Bone marrow (tissue), 2 donors: ENCODE results near the gene SYCP3.

Source experiments
- DNase-seq, 2 donors: peaks; one replicate each; lab custom pipeline; 2025; lab: John Stamatoyannopoulos, UW

Gene SYCP3

GRCh38 chr12:101738920-101739665 is at the start of gene SYCP3:
Gene SYCP3, minus strand, starts transcription at chr12:101739462. Its CDS starts 1,527 bp downstream, at chr12:101737935.
- no peak for DNase-seq

GRCh38 chr12:101785671-101786070 is 46.4 kb upstream of the SYCP3 start:
- no peak for DNase-seq

GRCh38 chr12:101784376-101784775 is 45.1 kb upstream of the SYCP3 start:
- DNase-seq: no peak

- DNase-seq: no peak
Observed at GRCh38 chr12:101783838-101784237, 44.6 kb upstream of the SYCP3 start.

GRCh38 chr12:101783150-101783549 is 43.9 kb upstream of the SYCP3 start:
- no peak for DNase-seq

GRCh38 chr12:101782273-101782731 is 43.0 kb upstream of the SYCP3 start:
- no peak for DNase-seq

- no peak for DNase-seq
Observed at GRCh38 chr12:101781834-101782233, 42.6 kb upstream of the SYCP3 start.

GRCh38 chr12:101780599-101780998 is 41.3 kb upstream of the SYCP3 start:
- DNase-seq: peak in 1 of 2 donors; percentile 55

- no peak for DNase-seq
Observed at GRCh38 chr12:101779626-101780025, 40.4 kb upstream of the SYCP3 start.

GRCh38 chr12:101779200-101779599 is 39.9 kb upstream of the SYCP3 start:
- no peak for DNase-seq

- no peak for DNase-seq
Observed at GRCh38 chr12:101777978-101778377, 38.7 kb upstream of the SYCP3 start.

GRCh38 chr12:101777485-101777884 is 38.2 kb upstream of the SYCP3 start:
- peak in 1 of 2 donors; percentile 75 for DNase-seq

GRCh38 chr12:101775816-101776215 is 36.6 kb upstream of the SYCP3 start:
- DNase-seq: peak in 1 of 2 donors; percentile 73

- peak in 1 of 2 donors; percentile 88 for DNase-seq
Observed at GRCh38 chr12:101773650-101774162, 34.4 kb upstream of the SYCP3 start.

GRCh38 chr12:101772012-101772775 is 32.9 kb upstream of the SYCP3 start:
- peak in 1 of 2 donors; percentile 30 for DNase-seq

GRCh38 chr12:101769865-101770264 is 30.6 kb upstream of the SYCP3 start:
- DNase-seq: no peak

- no peak for DNase-seq
Observed at GRCh38 chr12:101768781-101769180, 29.5 kb upstream of the SYCP3 start.

- DNase-seq: no peak
Observed at GRCh38 chr12:101767537-101767936, 28.3 kb upstream of the SYCP3 start.

- DNase-seq: no peak
Observed at GRCh38 chr12:101764051-101764792, 25.0 kb upstream of the SYCP3 start.

GRCh38 chr12:101763246-101763931 is 24.1 kb upstream of the SYCP3 start:
- peak in 1 of 2 donors; percentile 26 for DNase-seq

GRCh38 chr12:101761781-101762180 is 22.5 kb upstream of the SYCP3 start:
- DNase-seq: no peak

- no peak for DNase-seq
Observed at GRCh38 chr12:101761350-101761749, 22.1 kb upstream of the SYCP3 start.
